DND-41 (cell line): ENCODE data around the gene NRXN3.

Experiments
- ATAC-seq: fragments of 200-7000 bp; cut with Tn5 transposase; 3 replicates; pipeline ENCODE4 v1.9.1; 2021; ENCODE audit warnings: low read depth; ENCODE audit not compliant: insufficient read depth
- DNase-seq: peaks from one replicate; pipeline ENCODE4 v3.0.0-alpha.2; 2020
- H2AFZ ChIP-seq: 2 replicates; pipeline ENCODE4 v1.6.0; 2012; ENCODE audit warnings: low read depth, low read length
- H3K27ac ChIP-seq: 2 replicates; pipeline ENCODE4 v1.5.1; 2012; ENCODE audit warnings: low read length, inconsistent platforms
- H3K27me3 ChIP-seq: fragments of 200-600 bp; sonication (generic); 2 replicates; pipeline ENCODE4 v1.6.0; 2012; ENCODE audit warnings: low read length, mild to moderate bottlenecking, inconsistent platforms; ENCODE audit not compliant: insufficient read depth, poor library complexity
- H3K36me3 ChIP-seq: 2 replicates; pipeline ENCODE4 v1.5.1; 2012; ENCODE audit warnings: low read length, inconsistent platforms; ENCODE audit not compliant: insufficient read depth
- H3K4me1 ChIP-seq: 2 replicates; pipeline ENCODE4 v1.5.1; 2012; ENCODE audit warnings: mild to moderate bottlenecking, low read length; ENCODE audit not compliant: insufficient read depth
- H3K4me2 ChIP-seq: 2 replicates; pipeline ENCODE4 v1.6.0; 2012; ENCODE audit warnings: mild to moderate bottlenecking, moderate library complexity, low read length, inconsistent platforms; ENCODE audit not compliant: insufficient read depth
- H3K4me3 ChIP-seq, 2 experiments: fragments of 200-600 bp in 1 of 2; shearing (Covaris generic) in 1 of 2; 2 replicates each; pipeline ENCODE4 v1.5.1; 2012 to 2016; ENCODE audit warnings: inconsistent platforms in 2 of 2, low read length in 2 of 2, mild to moderate bottlenecking in 2 of 2, low read depth in 1 of 2, moderate library complexity in 1 of 2
- H3K79me2 ChIP-seq: 2 replicates; pipeline ENCODE4 v1.6.0; 2012; ENCODE audit warnings: low read length, inconsistent platforms; ENCODE audit not compliant: insufficient read depth
- H3K9ac ChIP-seq: 2 replicates; pipeline ENCODE4 v1.6.0; 2012; ENCODE audit warnings: low read depth, mild to moderate bottlenecking, inconsistent platforms, low read length, moderate library complexity
- H3K9me3 ChIP-seq: 2 replicates; pipeline ENCODE4 v1.5.1; 2012; ENCODE audit warnings: low read length, moderate library complexity, mild to moderate bottlenecking, inconsistent platforms; ENCODE audit not compliant: insufficient read depth, severe bottlenecking
- H4K20me1 ChIP-seq: 2 replicates; pipeline ENCODE4 v1.6.0; 2012; ENCODE audit warnings: low read length; ENCODE audit not compliant: insufficient read depth
- CTCF ChIP-seq: IDR thresholded peaks from 2 replicates; pipeline ENCODE4 v1.5.1; 2012; ENCODE audit warnings: borderline replicate concordance, low read length, moderate library complexity, mild to moderate bottlenecking; ENCODE audit not compliant: poor library complexity, severe bottlenecking; ENCODE audit errors: extremely low read depth
- EZH2 ChIP-seq: IDR thresholded peaks from 3 replicates; pipeline ENCODE4 v1.6.1; 2012; ENCODE audit warnings: borderline replicate concordance, low read depth, mild to moderate bottlenecking, moderate library complexity, low read length, inconsistent platforms; ENCODE audit not compliant: severe bottlenecking

NRXN3 gene

GRCh38 chr14:78259831-78260230, 89.7 kb downstream of the NRXN3 start:
- no peak for ATAC-seq
- H3K79me2 ChIP-seq = no peaks in the 10 kb centered on the region
- H3K4me1 ChIP-seq = no peaks in the 10 kb centered on the region
- no peak for DNase-seq
- no peak overlapping the region for H3K9ac ChIP-seq
- no peak overlapping the region for H3K4me3 ChIP-seq
- no peaks in the 10 kb centered on the region for H3K36me3 ChIP-seq
- no peak overlapping the region for H3K27ac ChIP-seq
- no peak overlapping the region for H2AFZ ChIP-seq
- TF ChIP-seq EZH2 (no peak), CTCF (no peak)
- H4K20me1 ChIP-seq = no peaks in the 10 kb centered on the region
- no peaks in the 10 kb centered on the region for H3K9me3 ChIP-seq
- no peak overlapping the region for H3K4me2 ChIP-seq
- H3K27me3 ChIP-seq = no peaks in the 10 kb centered on the region

GRCh38 chr14:78278464-78279250, 108.5 kb downstream of the NRXN3 start:
- no peak overlapping the region for H2AFZ ChIP-seq
- H3K9me3 ChIP-seq = no peaks in the 10 kb centered on the region
- H3K9ac ChIP-seq = no peak overlapping the region
- ATAC-seq (no peak), DNase-seq (no peak)
- no peaks in the 10 kb centered on the region for H3K36me3 ChIP-seq
- H3K4me3 ChIP-seq = no peak overlapping the region
- H3K27ac ChIP-seq = no peak overlapping the region
- H3K4me2 ChIP-seq = no peak overlapping the region
- H4K20me1 ChIP-seq = no peaks in the 10 kb centered on the region
- no peaks in the 10 kb centered on the region for H3K79me2 ChIP-seq
- no peaks in the 10 kb centered on the region for H3K27me3 ChIP-seq
- TF ChIP-seq CTCF = no peak
- TF ChIP-seq EZH2 = no peak
- H3K4me1 ChIP-seq = no peaks in the 10 kb centered on the region

GRCh38 chr14:78282437-78282836, 112.3 kb downstream of the NRXN3 start:
- Histone ChIP-seq H3K4me3 (no peak overlapping the region), H3K9ac (no peak overlapping the region), H3K4me1 (no peaks in the 10 kb centered on the region), H3K9me3 (no peaks in the 10 kb centered on the region), H3K79me2 (no peaks in the 10 kb centered on the region), H3K27me3 (no peaks in the 10 kb centered on the region), H4K20me1 (no peaks in the 10 kb centered on the region), H3K36me3 (no peaks in the 10 kb centered on the region), H2AFZ (no peak overlapping the region), H3K27ac (no peak overlapping the region), H3K4me2 (no peak overlapping the region)
- TF ChIP-seq CTCF (no peak), EZH2 (no peak)
- no peak for ATAC-seq
- no peak for DNase-seq
